Measurements from ENCODE around the gene PDZK1.

- TF ChIP-seq SUZ12 (IDR thresholded peaks at IDR 0.05; ENCODE audit: extremely low read depth, insufficient read depth, insufficient read length) (no peak), ZNF274 (IDR thresholded peaks at IDR 0.05; ENCODE audit: low read depth, low read length) (no peak)
Observed at GRCh38 chr1:145711213-145711651, 4.1 kb upstream of the PDZK1 start.
